PC-9 (cell line): Measurements from ENCODE around the gene FOXI2. TPM values are rescaled to one million over a fixed set of nuclear protein-coding genes. Genes with fewer than 3 reads are reported as not detected.

Source experiments
- BruUV-seq: library from RNA; stranded (reverse); fragments of 400-500 nt; replicated peaks from 2 replicates; lab custom pipeline; 2021; lab: Mats Ljungman, UMichigan
- CTCF ChIA-PET: fragments of 300-600 bp; sonication (Branson Sonifier 250); formaldehyde crosslinking; loops from one replicate; lab custom pipeline; 2022; ENCODE audit warnings: antibody characterized with exemption; lab: Charles Lee
- POLR2A ChIA-PET: fragments of 300-600 bp; sonication (Branson Sonifier 250); formaldehyde crosslinking; loops from one replicate; lab custom pipeline; 2022; ENCODE audit warnings: antibody characterized with exemption; ENCODE audit not compliant: unreplicated experiment; lab: Charles Lee
- DNase-seq, 2 experiments: peaks; one replicate each; pipeline versions ENCODE4 v3.0.0 to v3.0.0-alpha.2; 2015 to 2022; ENCODE audit warnings: mixed read lengths in 1 of 2
- H2AFZ ChIP-seq: fragments of 200-600 bp; sonication (generic); 2 replicates; pipeline ENCODE4 v1.8.1; 2017; ENCODE audit warnings: antibody characterized with exemption
- H3F3A ChIP-seq: fragments of 200-600 bp; sonication (generic); 2 replicates; pipeline ENCODE4 v1.8.1; 2017; ENCODE audit warnings: antibody characterized with exemption, mild to moderate bottlenecking, low read depth; ENCODE audit not compliant: insufficient read depth
- H3K27ac ChIP-seq: fragments of 200-600 bp; sonication (generic); 2 replicates; pipeline ENCODE4 v1.6.1; 2016; ENCODE audit warnings: mixed run types
- H3K27me3 ChIP-seq: fragments of 200-600 bp; sonication (generic); 2 replicates; pipeline ENCODE4 v1.6.1; 2016; ENCODE audit warnings: low read depth, mixed run types; ENCODE audit not compliant: insufficient read depth
- H3K36me3 ChIP-seq: fragments of 200-600 bp; sonication (generic); 2 replicates; pipeline ENCODE4 v1.6.1; 2016; ENCODE audit warnings: low read depth, mixed run types
- H3K4me1 ChIP-seq: fragments of 200-600 bp; sonication (generic); replicated peaks from 2 replicates; pipeline ENCODE4 v1.6.1; 2016; ENCODE audit warnings: mixed run types; ENCODE audit not compliant: insufficient read depth
- H3K4me2 ChIP-seq: fragments of 200-600 bp; sonication (generic); 2 replicates; pipeline ENCODE4 v1.6.1; 2017; ENCODE audit warnings: mixed run types
- H3K4me3 ChIP-seq: fragments of 200-600 bp; sonication (generic); 2 replicates; pipeline ENCODE4 v1.6.1; 2016; ENCODE audit warnings: mixed run types
- H3K79me2 ChIP-seq: fragments of 200-600 bp; sonication (generic); 2 replicates; pipeline ENCODE4 v1.6.1; 2017; ENCODE audit warnings: low read depth, mixed run types
- H3K9me2 ChIP-seq: fragments of 200-600 bp; sonication (generic); 2 replicates; pipeline ENCODE4 v1.8.1; 2017; ENCODE audit warnings: mild to moderate bottlenecking; ENCODE audit not compliant: insufficient read depth
- H3K9me3 ChIP-seq: fragments of 200-600 bp; sonication (generic); 2 replicates; pipeline ENCODE4 v1.8.1; 2016; ENCODE audit warnings: low read depth; ENCODE audit not compliant: insufficient read depth
- H4K20me1 ChIP-seq: fragments of 200-600 bp; sonication (generic); 2 replicates; pipeline ENCODE4 v1.8.1; 2017; ENCODE audit not compliant: insufficient read depth
- EZH2 ChIP-seq: fragments of 200-600 bp; sonication (generic); IDR thresholded peaks from 2 replicates; pipeline ENCODE4 v1.8.0; 2017; ENCODE audit warnings: antibody characterized with exemption, low read depth
- intact Hi-C: fragments of 100-400 bp; cut with micrococcal nuclease; formaldehyde crosslinking; loops from one replicate; pipeline ENCODE4 v1.10.0; 2022; ENCODE audit not compliant: unreplicated experiment
- total RNA-seq: library from RNA; stranded (reverse); gene quantifications from 2 replicates; pipeline ENCODE4 v1.2.3, GENCODE V29; 2021
- TF ChIP-seq, protein P1 (sequence below): fragments of 200-600 bp; sonication (generic); conservative IDR thresholded peaks from 2 replicates; pipeline ENCODE4 v1.6.1; 2017; ENCODE audit warnings: mixed run types, antibody characterized with exemption, mild to moderate bottlenecking, moderate library complexity

The FOXI2 gene
- total RNA-seq, 1 experiment from 2014 or later = not detected

DNA sequence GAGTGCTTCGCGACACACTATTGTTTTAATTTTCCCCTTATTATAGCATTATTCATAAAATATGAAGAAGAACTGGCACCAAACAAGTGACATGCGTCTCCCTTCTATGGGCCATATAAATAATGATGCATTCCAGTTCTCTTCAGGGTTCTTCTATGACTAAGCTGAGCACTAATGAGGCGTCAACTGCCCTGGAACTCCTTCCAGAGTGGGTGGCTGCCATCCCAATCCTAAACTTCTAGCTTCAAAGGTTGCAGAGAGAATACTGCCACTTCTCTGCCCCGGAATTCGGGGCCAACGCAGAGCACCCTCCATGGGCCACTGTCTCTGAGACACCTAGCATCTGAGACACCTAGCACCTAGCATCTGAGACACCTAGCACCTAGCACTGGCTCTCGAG, 37.7 kb upstream of the FOXI2 start:
- H3K27me3 ChIP-seq = peaks cover 22% of the 10 kb centered on the region; the same call in 1 of the 2 replicates
- no peak overlapping the region for H3K4me2 ChIP-seq
- H3K27ac ChIP-seq = no peak overlapping the region
- no peaks in the 10 kb centered on the region for H3K9me2 ChIP-seq
- ChIA-PET CTCF (no interaction called here), POLR2A (no interaction called here)
- no peaks in the 10 kb centered on the region for H3K4me1 ChIP-seq
- no peak for TF ChIP-seq EZH2
- TF ChIP-seq, protein P1, sequence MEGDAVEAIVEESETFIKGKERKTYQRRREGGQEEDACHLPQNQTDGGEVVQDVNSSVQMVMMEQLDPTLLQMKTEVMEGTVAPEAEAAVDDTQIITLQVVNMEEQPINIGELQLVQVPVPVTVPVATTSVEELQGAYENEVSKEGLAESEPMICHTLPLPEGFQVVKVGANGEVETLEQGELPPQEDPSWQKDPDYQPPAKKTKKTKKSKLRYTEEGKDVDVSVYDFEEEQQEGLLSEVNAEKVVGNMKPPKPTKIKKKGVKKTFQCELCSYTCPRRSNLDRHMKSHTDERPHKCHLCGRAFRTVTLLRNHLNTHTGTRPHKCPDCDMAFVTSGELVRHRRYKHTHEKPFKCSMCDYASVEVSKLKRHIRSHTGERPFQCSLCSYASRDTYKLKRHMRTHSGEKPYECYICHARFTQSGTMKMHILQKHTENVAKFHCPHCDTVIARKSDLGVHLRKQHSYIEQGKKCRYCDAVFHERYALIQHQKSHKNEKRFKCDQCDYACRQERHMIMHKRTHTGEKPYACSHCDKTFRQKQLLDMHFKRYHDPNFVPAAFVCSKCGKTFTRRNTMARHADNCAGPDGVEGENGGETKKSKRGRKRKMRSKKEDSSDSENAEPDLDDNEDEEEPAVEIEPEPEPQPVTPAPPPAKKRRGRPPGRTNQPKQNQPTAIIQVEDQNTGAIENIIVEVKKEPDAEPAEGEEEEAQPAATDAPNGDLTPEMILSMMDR = no peak
- H3K36me3 ChIP-seq = no peaks in the 10 kb centered on the region
- H2AFZ ChIP-seq = no peak overlapping the region
- no peaks in the 10 kb centered on the region for H4K20me1 ChIP-seq
- no peaks in the 10 kb centered on the region for H3F3A ChIP-seq
- intact Hi-C loops = no loop called here
- no peak overlapping the region for H3K4me3 ChIP-seq
- DNase-seq = no peak
- no peaks in the 10 kb centered on the region for H3K79me2 ChIP-seq
- no TSS peak for BruUV-seq
- no peaks in the 10 kb centered on the region for H3K9me3 ChIP-seq

DNA sequence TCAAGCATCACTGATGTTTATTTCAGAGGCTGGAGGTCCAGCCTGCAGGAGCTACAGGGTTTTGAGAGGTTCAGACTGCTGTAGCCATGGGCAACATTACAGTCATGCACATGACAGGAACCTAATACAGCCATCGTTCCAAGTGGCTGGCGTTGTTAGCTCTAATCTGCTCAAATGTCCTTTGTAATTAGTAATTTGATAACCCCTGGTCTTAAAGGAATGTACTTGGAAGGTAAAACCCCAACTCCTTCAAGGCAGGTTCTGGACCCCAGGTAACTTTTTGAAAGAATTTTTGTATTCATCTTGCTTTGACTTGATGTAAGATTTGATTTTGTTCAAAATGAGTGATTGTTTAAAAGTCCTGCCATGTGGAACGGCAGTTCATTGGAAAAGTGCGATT, 34.7 kb upstream of the FOXI2 start:
- no TSS peak for BruUV-seq
- CTCF ChIA-PET = no interaction called here

DNA sequence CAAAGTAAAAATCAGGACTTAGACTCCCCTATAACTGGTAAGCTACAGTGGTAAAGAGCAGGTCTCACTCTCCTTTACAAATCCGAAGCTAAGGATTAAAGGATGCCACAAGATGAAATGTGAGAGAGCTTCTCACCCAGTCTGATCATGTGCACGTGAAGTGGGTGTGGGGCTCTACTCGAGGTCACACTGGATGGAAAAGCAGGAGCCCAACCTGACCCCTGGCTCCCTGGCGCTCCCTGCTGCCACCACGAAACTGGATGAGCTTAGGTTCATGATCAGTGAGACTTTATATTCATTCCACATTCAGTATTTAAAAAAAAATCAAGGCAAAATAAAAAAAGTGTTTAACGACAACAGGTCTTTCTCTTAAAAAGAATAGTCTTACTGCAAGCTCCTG, 21.7 kb upstream of the FOXI2 start:
- Histone ChIP-seq H3K4me2 (no peak overlapping the region), H3K36me3 (no peaks in the 10 kb centered on the region), H3K79me2 (no peaks in the 10 kb centered on the region), H3K27me3 (0 out of 2 replicates have a peak, but pooled peaks cover 8% of the 10 kb centered on the region), H2AFZ (no peak overlapping the region), H3F3A (no peaks in the 10 kb centered on the region), H3K4me1 (no peaks in the 10 kb centered on the region), H3K9me3 (no peaks in the 10 kb centered on the region), H4K20me1 (no peaks in the 10 kb centered on the region), H3K4me3 (no peak overlapping the region), H3K9me2 (no peaks in the 10 kb centered on the region), H3K27ac (no peak overlapping the region)
- POLR2A ChIA-PET = no interaction called here
- TF ChIP-seq, protein P1 = no peak
- TF ChIP-seq EZH2 = no peak
- no peak for DNase-seq
- intact Hi-C loops = loop anchor here (5.0 kb wide), 2 partner anchors 137 to 442 kb away; no protein-coding TSS in a partner anchor
- CTCF ChIA-PET = interaction anchor here (0.7 kb wide), 1 partner anchor 367 kb away, joined by 4 read pairs; no protein-coding TSS in a partner anchor
- BruUV-seq = no TSS peak

More for the DNA sequence above, 34.7 kb upstream of the FOXI2 start:
- Histone ChIP-seq H3K27ac (no peak overlapping the region), H3K9me3 (no peaks in the 10 kb centered on the region), H3K27me3 (peaks cover 20% of the 10 kb centered on the region; the same call in 1 of the 2 replicates), H3K36me3 (no peaks in the 10 kb centered on the region), H3K4me1 (no peaks in the 10 kb centered on the region), H3K79me2 (no peaks in the 10 kb centered on the region), H4K20me1 (no peaks in the 10 kb centered on the region), H3K4me3 (no peak overlapping the region), H2AFZ (no peak overlapping the region), H3K9me2 (no peaks in the 10 kb centered on the region), H3K4me2 (no peak overlapping the region), H3F3A (no peaks in the 10 kb centered on the region)
- no peak for TF ChIP-seq EZH2
- TF ChIP-seq, protein P1 = no peak
- intact Hi-C loops = no loop called here
- POLR2A ChIA-PET = no interaction called here
- no peak for DNase-seq
